ENCODE data around the gene CLCN7. TPM values are rescaled to one million over a fixed set of nuclear protein-coding genes. Genes with fewer than 3 reads are reported as not detected.

The CLCN7 gene
- total and polyA plus RNA-seq, 9 of the 15 experiments (the other 6 are each of a cell fraction or from before 2014, with no cell fraction given) = 0.06 to 126 (median 18.7) TPM

DNA sequence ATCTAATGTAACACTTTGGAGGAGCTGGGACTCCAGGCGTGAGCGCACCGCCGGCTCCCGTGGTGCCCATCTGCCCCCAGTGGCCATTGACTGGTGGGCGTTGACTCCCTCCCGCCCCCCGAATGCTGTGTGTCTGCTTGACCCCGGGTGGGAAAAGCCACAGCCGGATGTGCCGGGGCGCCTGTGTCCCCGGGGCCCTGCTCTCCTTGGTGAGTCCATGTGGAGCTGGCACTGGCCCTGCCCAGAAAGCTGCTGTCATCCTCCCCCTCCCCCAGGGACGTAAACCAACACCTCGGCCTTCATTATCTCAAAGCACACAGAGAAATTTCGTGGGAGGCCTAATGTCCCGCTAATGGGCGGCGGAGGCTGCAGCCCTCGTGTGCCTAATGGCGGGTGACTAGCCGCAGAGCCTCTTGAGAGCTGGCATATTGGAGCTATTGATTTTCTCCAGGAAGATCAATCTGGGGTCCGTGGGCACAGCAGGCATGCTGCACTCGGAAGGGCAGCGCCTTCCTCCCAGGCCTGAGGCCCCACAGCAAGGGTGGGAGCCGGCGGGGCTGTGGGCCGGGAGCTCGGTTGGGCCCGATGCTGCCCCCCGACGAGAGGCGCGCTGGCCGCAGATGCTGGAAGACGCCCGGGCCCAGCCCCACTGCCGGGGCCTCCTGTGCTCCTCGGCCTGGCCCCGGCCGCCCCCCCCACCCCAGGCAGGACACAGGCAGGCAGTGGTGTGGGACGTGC is 47.9 kb downstream of the CLCN7 start:
- DNase-seq (ENCODE audit: extremely low read depth in 1 of 4, low spot score in 3 of 4) (peak in 1 of 4 experiments; percentile 27), FAIRE-seq (peak; percentile 58), ATAC-seq (no peak; the same call in 2 of the 3 replicates)
- WGBS (ENCODE audit: insufficient coverage, low coverage, missing lambda C conversion rate) = 57% methylated on average over 29 of the region's 42 CpGs
- no TSS peak for BruUV-seq (replicated peaks)
- peaks cover 0 to 64% of the 10 kb centered on the region in 2 experiments; a peak in 2 of 5 replicates for H3K4me1 ChIP-seq (replicated peaks in 1 of 2; ENCODE audit: control insufficient read depth in 2 of 2, insufficient read depth in 2 of 2, low read length in 2 of 2)
- POLR2A ChIA-PET = interaction anchor here (0.6 to 1.2 kb wide), 4 partner anchors 20 to 965 kb away, joined by 3 read pairs; no protein-coding TSS in a partner anchor
- H2AFZ ChIP-seq (ENCODE audit: low read depth, low read length) = peak overlapping the region; percentile 59
- H3K27ac ChIP-seq (ENCODE audit: extremely low read depth, low read depth, low read length) = no peak overlapping the region
- no peaks in the 10 kb centered on the region for H3K36me3 ChIP-seq (ENCODE audit: control insufficient read depth, insufficient read depth, low read length)
- no peaks in the 10 kb centered on the region for H3K27me3 ChIP-seq (ENCODE audit: control insufficient read depth in 2 of 2, insufficient read depth in 2 of 2, low read length in 2 of 2)
- in situ Hi-C loops (cut with MboI) = no loop called here
- CTCF ChIA-PET (ENCODE audit: low intra/inter-chr PET ratio) = no interaction called here
- peak overlapping the region in 1 of 2 experiments; percentile 78; a peak in 2 of 4 replicates for H3K9ac ChIP-seq (ENCODE audit: insufficient read depth in 1 of 2, low read depth in 2 of 2, low read length in 2 of 2)
- intact Hi-C loops (cut with micrococcal nuclease) = no loop called here
- no peak overlapping the region; the same call in 1 of the 2 replicates for H3K4me2 ChIP-seq (ENCODE audit: insufficient read depth, low read length)
- H3K79me2 ChIP-seq (ENCODE audit: control insufficient read depth, insufficient read depth, low read length) = no peaks in the 10 kb centered on the region
- peaks cover 1% of the 10 kb centered on the region for H3K9me3 ChIP-seq (replicated peaks; ENCODE audit: control insufficient read depth, insufficient read depth, low read depth, low read length)
- H3K4me3 ChIP-seq = no peak overlapping the region
- no peaks in the 10 kb centered on the region for H3K9me1 ChIP-seq (ENCODE audit: control insufficient read depth, insufficient read depth, low read length)
- no peaks in the 10 kb centered on the region for H4K20me1 ChIP-seq (replicated peaks; ENCODE audit: control insufficient read depth, insufficient read depth, low read length)
- no peak for TF ChIP-seq FUS (optimal IDR thresholded peaks at IDR 0.05; ENCODE audit: low read depth, low read length)
- TF ChIP-seq ZNF586 (CRISPR knock-in tag; conservative IDR thresholded peaks at IDR 0.05) = no peak
- TF ChIP-seq EWSR1 (IDR thresholded peaks at IDR 0.05; ENCODE audit: borderline replicate concordance, low read depth, partially characterized antibody) = no peak
- 0 out of 2 replicates have a peak, but pooled peaks have one; percentile 4 for TF ChIP-seq EGR1 (conservative IDR thresholded peaks at IDR 0.05)
- no peak for TF ChIP-seq NFXL1 (CRISPR knock-in tag; IDR thresholded peaks at IDR 0.05)
- no peak for TF ChIP-seq ZNF146 (CRISPR knock-in tag; IDR thresholded peaks at IDR 0.05; ENCODE audit: unreplicated experiment)
- TF ChIP-seq, protein P1, sequence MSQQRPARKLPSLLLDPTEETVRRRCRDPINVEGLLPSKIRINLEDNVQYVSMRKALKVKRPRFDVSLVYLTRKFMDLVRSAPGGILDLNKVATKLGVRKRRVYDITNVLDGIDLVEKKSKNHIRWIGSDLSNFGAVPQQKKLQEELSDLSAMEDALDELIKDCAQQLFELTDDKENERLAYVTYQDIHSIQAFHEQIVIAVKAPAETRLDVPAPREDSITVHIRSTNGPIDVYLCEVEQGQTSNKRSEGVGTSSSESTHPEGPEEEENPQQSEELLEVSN (IDR thresholded peaks at IDR 0.05; ENCODE audit: borderline replicate concordance in 1 of 2, extremely low read depth in 1 of 2, insufficient read depth in 1 of 2, insufficient read length in 1 of 2, low read depth in 1 of 2, low read length in 1 of 2, poor library complexity in 1 of 2, severe bottlenecking in 1 of 2) = peak in 1 of 2 experiments; percentile 52
- TF ChIP-seq POLR3G (IDR thresholded peaks at IDR 0.05; ENCODE audit: extremely low read depth, insufficient read length, insufficient replicate concordance) = no peak
- TF ChIP-seq, protein P2, sequence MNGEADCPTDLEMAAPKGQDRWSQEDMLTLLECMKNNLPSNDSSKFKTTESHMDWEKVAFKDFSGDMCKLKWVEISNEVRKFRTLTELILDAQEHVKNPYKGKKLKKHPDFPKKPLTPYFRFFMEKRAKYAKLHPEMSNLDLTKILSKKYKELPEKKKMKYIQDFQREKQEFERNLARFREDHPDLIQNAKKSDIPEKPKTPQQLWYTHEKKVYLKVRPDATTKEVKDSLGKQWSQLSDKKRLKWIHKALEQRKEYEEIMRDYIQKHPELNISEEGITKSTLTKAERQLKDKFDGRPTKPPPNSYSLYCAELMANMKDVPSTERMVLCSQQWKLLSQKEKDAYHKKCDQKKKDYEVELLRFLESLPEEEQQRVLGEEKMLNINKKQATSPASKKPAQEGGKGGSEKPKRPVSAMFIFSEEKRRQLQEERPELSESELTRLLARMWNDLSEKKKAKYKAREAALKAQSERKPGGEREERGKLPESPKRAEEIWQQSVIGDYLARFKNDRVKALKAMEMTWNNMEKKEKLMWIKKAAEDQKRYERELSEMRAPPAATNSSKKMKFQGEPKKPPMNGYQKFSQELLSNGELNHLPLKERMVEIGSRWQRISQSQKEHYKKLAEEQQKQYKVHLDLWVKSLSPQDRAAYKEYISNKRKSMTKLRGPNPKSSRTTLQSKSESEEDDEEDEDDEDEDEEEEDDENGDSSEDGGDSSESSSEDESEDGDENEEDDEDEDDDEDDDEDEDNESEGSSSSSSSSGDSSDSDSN (IDR thresholded peaks at IDR 0.05; ENCODE audit: borderline replicate concordance in 1 of 2, low read depth in 2 of 2, low read length in 2 of 2) = no peak
- TF ChIP-seq ZNF561 (CRISPR knock-in tag; conservative IDR thresholded peaks at IDR 0.05) = no peak
- TF ChIP-seq, protein P3, sequence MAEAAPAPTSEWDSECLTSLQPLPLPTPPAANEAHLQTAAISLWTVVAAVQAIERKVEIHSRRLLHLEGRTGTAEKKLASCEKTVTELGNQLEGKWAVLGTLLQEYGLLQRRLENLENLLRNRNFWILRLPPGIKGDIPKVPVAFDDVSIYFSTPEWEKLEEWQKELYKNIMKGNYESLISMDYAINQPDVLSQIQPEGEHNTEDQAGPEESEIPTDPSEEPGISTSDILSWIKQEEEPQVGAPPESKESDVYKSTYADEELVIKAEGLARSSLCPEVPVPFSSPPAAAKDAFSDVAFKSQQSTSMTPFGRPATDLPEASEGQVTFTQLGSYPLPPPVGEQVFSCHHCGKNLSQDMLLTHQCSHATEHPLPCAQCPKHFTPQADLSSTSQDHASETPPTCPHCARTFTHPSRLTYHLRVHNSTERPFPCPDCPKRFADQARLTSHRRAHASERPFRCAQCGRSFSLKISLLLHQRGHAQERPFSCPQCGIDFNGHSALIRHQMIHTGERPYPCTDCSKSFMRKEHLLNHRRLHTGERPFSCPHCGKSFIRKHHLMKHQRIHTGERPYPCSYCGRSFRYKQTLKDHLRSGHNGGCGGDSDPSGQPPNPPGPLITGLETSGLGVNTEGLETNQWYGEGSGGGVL (CRISPR knock-in tag; IDR thresholded peaks at IDR 0.05) = no peak
- TF ChIP-seq, protein P4, sequence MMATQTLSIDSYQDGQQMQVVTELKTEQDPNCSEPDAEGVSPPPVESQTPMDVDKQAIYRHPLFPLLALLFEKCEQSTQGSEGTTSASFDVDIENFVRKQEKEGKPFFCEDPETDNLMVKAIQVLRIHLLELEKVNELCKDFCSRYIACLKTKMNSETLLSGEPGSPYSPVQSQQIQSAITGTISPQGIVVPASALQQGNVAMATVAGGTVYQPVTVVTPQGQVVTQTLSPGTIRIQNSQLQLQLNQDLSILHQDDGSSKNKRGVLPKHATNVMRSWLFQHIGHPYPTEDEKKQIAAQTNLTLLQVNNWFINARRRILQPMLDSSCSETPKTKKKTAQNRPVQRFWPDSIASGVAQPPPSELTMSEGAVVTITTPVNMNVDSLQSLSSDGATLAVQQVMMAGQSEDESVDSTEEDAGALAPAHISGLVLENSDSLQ (IDR thresholded peaks at IDR 0.05) = no peak
- no peak for TF ChIP-seq MTA3 (IDR thresholded peaks at IDR 0.05; ENCODE audit: borderline replicate concordance)

Measured in K562 (cell line).